ENCODE results near the gene TOR1A. TPM values are rescaled to one million over a fixed set of nuclear protein-coding genes. Genes with fewer than 3 reads are reported as not detected.

The TOR1A gene
- total RNA-seq, 2 donors from 2014 or later: 17.4 to 27.0 TPM

DNA sequence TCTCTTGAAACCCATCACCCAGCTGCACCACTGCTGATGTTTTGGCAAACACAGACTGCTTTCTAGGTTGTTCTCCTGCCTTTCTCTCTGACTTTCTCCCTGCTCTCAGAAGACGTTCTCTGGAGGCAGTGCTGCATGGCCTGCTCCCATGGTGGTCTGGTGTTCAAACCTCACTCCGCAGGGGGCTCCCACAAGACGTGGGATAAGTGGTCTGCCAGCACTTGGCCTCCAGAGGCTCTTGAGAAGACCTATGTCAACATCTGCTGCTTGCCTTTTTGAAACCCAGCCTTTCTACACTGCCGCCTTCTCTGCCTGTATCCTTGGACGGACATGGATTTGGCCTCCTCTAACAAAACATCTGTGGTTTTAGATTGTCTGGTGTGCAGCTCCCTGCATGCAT lies 27.9 kb upstream of the TOR1A start:
- 72 to 79% methylated on average over 5 of the region's 5 CpGs for WGBS, 2 donors
- no peak overlapping the region for H3K4me3 ChIP-seq
- TF ChIP-seq, protein P1, sequence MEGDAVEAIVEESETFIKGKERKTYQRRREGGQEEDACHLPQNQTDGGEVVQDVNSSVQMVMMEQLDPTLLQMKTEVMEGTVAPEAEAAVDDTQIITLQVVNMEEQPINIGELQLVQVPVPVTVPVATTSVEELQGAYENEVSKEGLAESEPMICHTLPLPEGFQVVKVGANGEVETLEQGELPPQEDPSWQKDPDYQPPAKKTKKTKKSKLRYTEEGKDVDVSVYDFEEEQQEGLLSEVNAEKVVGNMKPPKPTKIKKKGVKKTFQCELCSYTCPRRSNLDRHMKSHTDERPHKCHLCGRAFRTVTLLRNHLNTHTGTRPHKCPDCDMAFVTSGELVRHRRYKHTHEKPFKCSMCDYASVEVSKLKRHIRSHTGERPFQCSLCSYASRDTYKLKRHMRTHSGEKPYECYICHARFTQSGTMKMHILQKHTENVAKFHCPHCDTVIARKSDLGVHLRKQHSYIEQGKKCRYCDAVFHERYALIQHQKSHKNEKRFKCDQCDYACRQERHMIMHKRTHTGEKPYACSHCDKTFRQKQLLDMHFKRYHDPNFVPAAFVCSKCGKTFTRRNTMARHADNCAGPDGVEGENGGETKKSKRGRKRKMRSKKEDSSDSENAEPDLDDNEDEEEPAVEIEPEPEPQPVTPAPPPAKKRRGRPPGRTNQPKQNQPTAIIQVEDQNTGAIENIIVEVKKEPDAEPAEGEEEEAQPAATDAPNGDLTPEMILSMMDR (IDR thresholded peaks at IDR 0.05): no peak
- no peak for TF ChIP-seq POLR2A (IDR thresholded peaks at IDR 0.05)
- DNase-seq (no peak), ATAC-seq (no peak)
- no peak overlapping the region for H3K27ac ChIP-seq
- intact Hi-C loops (cut with DNase I): no loop called here
- no peaks in the 10 kb centered on the region for H3K4me1 ChIP-seq
- H3K27me3 ChIP-seq: no peaks in the 10 kb centered on the region
- H3K36me3 ChIP-seq (replicated peaks in 1 of 2; ENCODE audit: insufficient read depth in 1 of 2, low read depth in 2 of 2): peaks cover 0 to 19% of the 10 kb centered on the region in 2 donors
- H3K9me3 ChIP-seq: no peaks in the 10 kb centered on the region

DNA sequence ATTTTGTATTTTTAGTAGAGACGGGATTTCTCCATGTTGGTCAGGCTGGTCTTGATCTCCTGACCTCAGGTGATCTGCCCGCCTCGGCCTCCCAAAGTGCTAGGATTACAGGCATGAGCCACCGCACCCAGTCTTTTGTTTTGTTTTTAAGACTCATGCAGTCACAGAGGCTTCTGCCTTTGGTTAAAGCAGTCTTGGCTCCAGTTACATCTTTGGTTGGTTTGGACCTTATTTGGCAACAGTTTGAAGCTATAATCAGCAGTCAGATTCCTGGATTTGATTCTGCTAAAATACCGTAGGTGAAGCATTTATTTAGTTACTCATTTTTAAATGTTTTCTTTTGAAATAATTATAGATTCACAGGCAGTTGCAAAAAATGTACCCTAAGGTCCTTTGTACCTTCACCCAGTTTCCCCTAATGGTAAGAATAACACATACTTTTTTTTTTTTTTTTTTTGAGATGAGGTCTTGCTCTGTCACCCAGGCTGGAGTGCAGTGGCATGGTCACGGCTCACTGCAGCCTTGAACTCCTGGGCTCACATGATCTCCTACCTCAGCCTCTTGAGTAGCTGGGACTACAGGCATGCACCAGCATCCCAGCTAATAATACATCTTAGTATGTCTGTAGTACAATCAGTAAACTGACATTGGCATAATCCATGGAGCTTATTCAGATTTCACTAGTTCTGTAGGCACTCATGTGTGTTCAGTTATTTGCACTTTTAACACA lies 27.1 kb upstream of the TOR1A start:
- TF ChIP-seq POLR2A (IDR thresholded peaks at IDR 0.05): no peak
- TF ChIP-seq, protein P1 (IDR thresholded peaks at IDR 0.05): no peak
- DNase-seq: no peak
- Histone ChIP-seq H3K27ac (no peak overlapping the region), H3K27me3 (no peaks in the 10 kb centered on the region), H3K9me3 (no peaks in the 10 kb centered on the region), H3K36me3 (replicated peaks in 1 of 2; ENCODE audit: insufficient read depth in 1 of 2, low read depth in 2 of 2) (peaks cover 0 to 19% of the 10 kb centered on the region in 2 donors), H3K4me3 (no peak overlapping the region), H3K4me1 (no peaks in the 10 kb centered on the region)
- 85 to 87% methylated on average over 6 of the region's 6 CpGs for WGBS, 2 donors
- ATAC-seq: no peak
- intact Hi-C loops (cut with DNase I): no loop called here

DNA sequence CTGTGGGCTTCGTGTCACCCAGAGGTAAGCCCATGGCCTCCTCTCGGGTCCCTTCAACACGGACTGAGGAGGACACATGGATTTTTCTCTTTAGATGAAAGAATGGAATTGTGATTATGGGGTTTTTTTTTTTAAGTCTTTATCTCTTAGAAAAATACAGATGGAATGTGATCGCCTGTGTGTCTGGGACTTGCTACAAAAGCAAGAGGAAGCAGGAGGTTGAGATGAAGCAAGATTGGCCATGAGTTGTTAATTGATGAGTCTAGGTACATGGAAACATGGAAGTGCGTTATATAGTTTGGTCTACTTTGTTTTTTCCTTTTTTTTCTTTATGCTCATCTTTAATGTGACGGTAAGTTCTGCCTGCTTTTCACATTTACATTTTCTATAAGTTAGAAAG lies 26.0 kb upstream of the TOR1A start:
- no peaks in the 10 kb centered on the region for H3K9me3 ChIP-seq
- no peak for TF ChIP-seq POLR2A (IDR thresholded peaks at IDR 0.05)
- TF ChIP-seq, protein P1 (IDR thresholded peaks at IDR 0.05): no peak
- 78 to 84% methylated on average over 6 of the region's 6 CpGs for WGBS, 2 donors
- no peaks in the 10 kb centered on the region for H3K4me1 ChIP-seq
- no peaks in the 10 kb centered on the region for H3K27me3 ChIP-seq
- no peak overlapping the region for H3K4me3 ChIP-seq
- H3K27ac ChIP-seq: no peak overlapping the region
- no peak for ATAC-seq
- no peak for DNase-seq
- peaks cover 0 to 17% of the 10 kb centered on the region in 2 donors for H3K36me3 ChIP-seq (replicated peaks in 1 of 2; ENCODE audit: insufficient read depth in 1 of 2, low read depth in 2 of 2)
- intact Hi-C loops (cut with DNase I): no loop called here

DNA sequence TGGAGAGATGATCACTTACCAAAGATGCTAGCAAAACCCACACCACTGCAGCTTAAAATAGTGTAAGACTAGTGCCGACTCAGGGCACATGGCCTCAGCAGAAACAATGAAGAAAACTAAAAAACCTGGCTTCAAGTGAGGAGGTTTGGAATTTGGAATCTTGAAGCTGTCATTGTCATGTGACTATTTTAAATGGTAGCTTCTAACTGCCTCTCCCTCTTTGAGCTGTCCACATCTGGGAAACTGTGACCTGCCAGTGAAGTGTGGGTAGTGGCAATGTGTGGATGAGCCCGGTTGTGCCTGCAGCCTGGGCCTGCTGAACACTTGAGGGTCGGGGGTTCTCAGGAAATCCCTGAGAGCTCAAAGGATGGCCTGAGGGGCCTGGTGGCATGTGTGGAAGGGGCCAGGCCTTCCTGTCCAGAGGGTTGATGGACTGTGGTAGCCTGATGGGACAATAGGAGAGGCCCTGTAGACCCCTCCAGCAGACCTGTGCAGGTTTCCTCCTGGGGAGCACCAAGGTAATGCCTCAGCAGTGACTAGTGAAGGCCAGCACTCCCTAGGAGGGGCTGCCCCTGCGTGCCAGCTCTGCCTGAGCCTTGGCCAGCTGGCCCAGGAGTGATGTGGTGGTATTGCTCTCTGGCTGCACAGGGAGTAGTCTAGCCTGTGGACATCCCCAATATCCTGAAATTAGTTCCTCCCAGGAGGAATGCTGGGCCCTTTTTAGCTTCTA lies 24.9 kb upstream of the TOR1A start:
- no peak for DNase-seq
- 74 to 76% methylated on average over 4 of the region's 4 CpGs for WGBS, 2 donors
- Histone ChIP-seq H3K27ac (no peak overlapping the region), H3K9me3 (no peaks in the 10 kb centered on the region), H3K36me3 (replicated peaks in 1 of 2; ENCODE audit: insufficient read depth in 1 of 2, low read depth in 2 of 2) (peaks cover 0 to 17% of the 10 kb centered on the region in 2 donors), H3K27me3 (no peaks in the 10 kb centered on the region), H3K4me3 (no peak overlapping the region), H3K4me1 (no peaks in the 10 kb centered on the region)
- TF ChIP-seq, protein P1 (IDR thresholded peaks at IDR 0.05): no peak
- TF ChIP-seq POLR2A (IDR thresholded peaks at IDR 0.05): no peak
- ATAC-seq: no peak
- intact Hi-C loops (cut with DNase I): no loop called here
